HEK293T (cell line): ENCODE data around the gene VENTX.
"Not testable (repeated sequence)": the region's sequence is repeated elsewhere in the genome, so short reads cannot be mapped to it uniquely, and the experiment has no call there.

ENCODE experiments used
- CTCF ChIA-PET: fragments of 350-600 bp; formaldehyde crosslinking; extraction: SDS; loops from one replicate; lab custom pipeline; 2021; ENCODE audit warnings: antibody characterized with exemption, inconsistent platforms; lab: Yijun Ruan, JAX
- POLR2A ChIA-PET: fragments of 350-600 bp; formaldehyde crosslinking; extraction: SDS; loops from one replicate; lab custom pipeline; 2020; ENCODE audit warnings: antibody characterized with exemption, inconsistent platforms; lab: Yijun Ruan, JAX
- DNase-seq: peaks from one replicate; pipeline ENCODE4 v3.0.0; 2012; ENCODE audit warnings: mixed read lengths; ENCODE audit errors: extremely low spot score
- ARNT ChIP-seq: fragments of 450-650 bp; IDR thresholded peaks from 2 replicates; pipeline ENCODE4 v1.6.1; 2017; ENCODE audit warnings: mild to moderate bottlenecking
- BHLHE40 ChIP-seq: fragments of 450-650 bp; IDR thresholded peaks from 2 replicates; pipeline ENCODE4 v1.6.1; 2016; ENCODE audit warnings: mild to moderate bottlenecking, moderate library complexity, borderline replicate concordance
- CTBP1 ChIP-seq: fragments of 450-650 bp; IDR thresholded peaks from 2 replicates; pipeline ENCODE4 v1.6.1; 2016; ENCODE audit warnings: borderline replicate concordance
- ELF4 ChIP-seq: fragments of 450-650 bp; IDR thresholded peaks from 2 replicates; pipeline ENCODE4 v1.6.1; 2017; ENCODE audit warnings: antibody characterized with exemption
- FOXA1 ChIP-seq: fragments of 450-650 bp; IDR thresholded peaks from 2 replicates; pipeline ENCODE4 v1.6.1; 2016; ENCODE audit warnings: mild to moderate bottlenecking
- FOXK2 ChIP-seq: fragments of 450-650 bp; IDR thresholded peaks from 2 replicates; pipeline ENCODE4 v1.6.1; 2016; ENCODE audit warnings: mild to moderate bottlenecking
- FOXM1 ChIP-seq: fragments of 450-650 bp; IDR thresholded peaks from 2 replicates; pipeline ENCODE4 v1.6.1; 2017; ENCODE audit warnings: mild to moderate bottlenecking, borderline replicate concordance
- HDGF ChIP-seq: fragments of 450-650 bp; IDR thresholded peaks from 2 replicates; pipeline ENCODE4 v1.6.1; 2017; ENCODE audit warnings: antibody characterized with exemption, borderline replicate concordance
- L3MBTL2 ChIP-seq: fragments of 450-650 bp; conservative IDR thresholded peaks from 2 replicates; pipeline ENCODE4 v1.6.1; 2016; ENCODE audit warnings: mild to moderate bottlenecking
- LEF1 ChIP-seq: fragments of 450-650 bp; IDR thresholded peaks from 2 replicates; pipeline ENCODE4 v1.6.1; 2017; ENCODE audit warnings: mild to moderate bottlenecking, borderline replicate concordance
- NFRKB ChIP-seq: fragments of 450-650 bp; IDR thresholded peaks from 2 replicates; pipeline ENCODE4 v1.6.1; 2016; ENCODE audit warnings: mild to moderate bottlenecking, moderate library complexity
- PKNOX1 ChIP-seq: fragments of 450-650 bp; IDR thresholded peaks from 2 replicates; pipeline ENCODE4 v1.6.1; 2016
- SP1 ChIP-seq: fragments of 450-650 bp; IDR thresholded peaks from 2 replicates; pipeline ENCODE4 v1.6.1; 2017
- SUZ12 ChIP-seq: fragments of 450-650 bp; IDR thresholded peaks from 2 replicates; pipeline ENCODE4 v1.6.1; 2016; ENCODE audit warnings: mild to moderate bottlenecking
- TARDBP ChIP-seq: fragments of 450-650 bp; IDR thresholded peaks from 2 replicates; pipeline ENCODE4 v1.6.1; 2016
- ZNF384 ChIP-seq: fragments of 450-650 bp; IDR thresholded peaks from 2 replicates; pipeline ENCODE4 v1.6.1; 2016

Gene VENTX

GRCh38 chr10:133218891-133219290, 18.8 kb upstream of the VENTX start:
- POLR2A ChIA-PET, result interaction anchor here (1.2 kb wide), 1 partner anchor 39 kb away, joined by 3 read pairs; no protein-coding TSS in a partner anchor
- TF ChIP-seq SUZ12 (no peak), ARNT (no peak), ZNF384 (no peak), FOXA1 (no peak), PKNOX1 (no peak), FOXK2 (no peak)
- CTCF ChIA-PET, result no interaction called here
- no peak for DNase-seq

GRCh38 chr10:133219782-133220181, 17.9 kb upstream of the VENTX start:
- no peak for TF ChIP-seq BHLHE40
- TF ChIP-seq CTBP1, result no peak
- no peak for TF ChIP-seq ARNT
- no peak for TF ChIP-seq TARDBP
- TF ChIP-seq ELF4, result no peak
- TF ChIP-seq PKNOX1, result no peak
- no peak for TF ChIP-seq FOXK2
- no peak for TF ChIP-seq FOXM1
- TF ChIP-seq L3MBTL2, result no peak
- TF ChIP-seq ZNF384, result no peak
- no peak for TF ChIP-seq FOXA1
- TF ChIP-seq LEF1, result no peak
- TF ChIP-seq HDGF, result no peak
- TF ChIP-seq SP1, result no peak
- TF ChIP-seq NFRKB, result no peak
- no peak for TF ChIP-seq SUZ12
- ChIA-PET POLR2A (interaction anchor here (1.2 kb wide), 1 partner anchor 38 kb away, joined by 3 read pairs; no protein-coding TSS in a partner anchor), CTCF (no interaction called here)
- no peak for DNase-seq

GRCh38 chr10:133221331-133221730, 16.3 kb upstream of the VENTX start:
- no peak for DNase-seq
- ChIA-PET POLR2A (no interaction called here), CTCF (no interaction called here)
- no peak for TF ChIP-seq FOXM1
- no peak for TF ChIP-seq BHLHE40
- no peak for TF ChIP-seq HDGF
- TF ChIP-seq ARNT, result no peak
- TF ChIP-seq L3MBTL2, result no peak
- TF ChIP-seq SUZ12, result no peak
- TF ChIP-seq ELF4, result no peak
- no peak for TF ChIP-seq PKNOX1
- TF ChIP-seq FOXK2, result no peak
- no peak for TF ChIP-seq SP1
- no peak for TF ChIP-seq NFRKB
- no peak for TF ChIP-seq ZNF384
- no peak for TF ChIP-seq CTBP1
- no peak for TF ChIP-seq TARDBP
- no peak for TF ChIP-seq LEF1

GRCh38 chr10:133221756-133222155, 15.9 kb upstream of the VENTX start:
- CTCF ChIA-PET, POLR2A ChIA-PET, DNase-seq: not testable (repeated sequence)

GRCh38 chr10:133224076-133224475, 13.6 kb upstream of the VENTX start:
- TF ChIP-seq L3MBTL2 (no peak), SP1 (no peak), LEF1 (no peak), NFRKB (no peak), HDGF (no peak), PKNOX1 (no peak), ZNF384 (no peak), BHLHE40 (no peak), ELF4 (no peak), FOXM1 (no peak), SUZ12 (no peak), CTBP1 (no peak), FOXA1 (no peak), FOXK2 (no peak), TARDBP (no peak)
- ChIA-PET CTCF (no interaction called here), POLR2A (no interaction called here)
- no peak for DNase-seq

- DNase-seq, result no peak
- TF ChIP-seq FOXA1 (no peak), PKNOX1 (no peak), CTBP1 (no peak), ARNT (no peak), ZNF384 (no peak), HDGF (no peak), SUZ12 (no peak), ELF4 (no peak), BHLHE40 (no peak), FOXK2 (no peak), L3MBTL2 (no peak), LEF1 (no peak), NFRKB (no peak), TARDBP (no peak), SP1 (no peak), FOXM1 (no peak)
- ChIA-PET CTCF (no interaction called here), POLR2A (no interaction called here)
Measured at GRCh38 chr10:133224756-133225372, 12.8 kb upstream of the VENTX start.
